ENCODE measurements around the gene HNRNPA2B1.

DNA sequence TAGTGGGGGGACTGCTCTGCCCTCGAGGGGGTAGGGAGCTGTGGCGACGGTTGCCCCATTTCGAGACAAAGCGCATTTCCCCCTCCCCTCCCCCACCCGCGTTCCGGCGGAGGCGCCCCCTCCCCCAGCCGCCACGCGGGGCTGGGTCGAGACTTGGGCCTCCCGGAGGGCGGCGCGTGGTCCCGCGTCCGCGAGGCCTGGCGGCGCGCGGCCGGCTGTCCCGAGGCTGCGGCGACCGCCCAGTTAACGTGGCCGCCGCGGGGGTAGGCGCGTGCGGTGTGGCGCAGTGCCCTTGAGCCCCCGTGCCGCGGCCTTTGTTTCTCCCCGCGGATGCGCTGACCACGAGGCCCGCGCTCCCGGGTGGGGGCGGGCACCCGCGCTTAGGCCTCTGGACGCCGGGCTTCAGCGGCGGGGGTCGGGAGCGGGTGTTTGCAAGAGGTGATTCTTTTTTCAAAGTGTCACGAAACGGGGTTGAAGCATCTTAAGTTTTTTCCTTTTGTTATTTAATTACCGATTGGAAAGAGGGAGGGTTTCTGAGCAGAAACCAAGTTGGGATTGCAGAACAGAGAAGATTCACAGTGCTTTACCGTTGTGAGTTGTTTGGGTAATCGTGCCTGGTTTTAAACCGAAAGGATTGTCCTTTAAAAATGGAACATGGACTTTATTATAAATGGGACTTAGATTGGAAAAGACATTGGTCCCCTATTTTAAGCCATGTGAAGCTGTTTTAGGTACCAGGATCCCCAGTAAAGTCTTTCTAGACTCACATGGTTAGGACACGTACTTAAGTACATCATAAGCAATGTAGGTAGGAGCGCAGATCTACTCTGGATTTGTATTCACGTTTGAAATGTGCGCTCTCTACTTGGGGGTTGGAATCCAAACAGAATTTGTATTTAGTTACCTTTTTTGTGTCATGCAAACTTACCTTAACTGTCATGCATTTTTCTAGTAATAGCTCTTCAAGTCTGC, 1.8 kb upstream of the HNRNPA2B1 start:
- TF ChIP-seq, protein P1, sequence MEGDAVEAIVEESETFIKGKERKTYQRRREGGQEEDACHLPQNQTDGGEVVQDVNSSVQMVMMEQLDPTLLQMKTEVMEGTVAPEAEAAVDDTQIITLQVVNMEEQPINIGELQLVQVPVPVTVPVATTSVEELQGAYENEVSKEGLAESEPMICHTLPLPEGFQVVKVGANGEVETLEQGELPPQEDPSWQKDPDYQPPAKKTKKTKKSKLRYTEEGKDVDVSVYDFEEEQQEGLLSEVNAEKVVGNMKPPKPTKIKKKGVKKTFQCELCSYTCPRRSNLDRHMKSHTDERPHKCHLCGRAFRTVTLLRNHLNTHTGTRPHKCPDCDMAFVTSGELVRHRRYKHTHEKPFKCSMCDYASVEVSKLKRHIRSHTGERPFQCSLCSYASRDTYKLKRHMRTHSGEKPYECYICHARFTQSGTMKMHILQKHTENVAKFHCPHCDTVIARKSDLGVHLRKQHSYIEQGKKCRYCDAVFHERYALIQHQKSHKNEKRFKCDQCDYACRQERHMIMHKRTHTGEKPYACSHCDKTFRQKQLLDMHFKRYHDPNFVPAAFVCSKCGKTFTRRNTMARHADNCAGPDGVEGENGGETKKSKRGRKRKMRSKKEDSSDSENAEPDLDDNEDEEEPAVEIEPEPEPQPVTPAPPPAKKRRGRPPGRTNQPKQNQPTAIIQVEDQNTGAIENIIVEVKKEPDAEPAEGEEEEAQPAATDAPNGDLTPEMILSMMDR (IDR thresholded peaks at IDR 0.05), result no peak
- no peak for TF ChIP-seq POLR2A (IDR thresholded peaks at IDR 0.05)

Data from transverse colon (tissue), 3 donors.